CD8-positive, alpha-beta memory T cell (primary cell): ENCODE results near the gene MAP3K2. TPM values are rescaled to one million over a fixed set of nuclear protein-coding genes. Genes with fewer than 3 reads are reported as not detected.

Experiments used
- CTCF ChIA-PET: fragments of 350-600 bp; sonication (Branson Sonifier 250); formaldehyde crosslinking; loops from one replicate; lab custom pipeline; 2021; ENCODE audit warnings: antibody characterized with exemption; lab: Charles Lee
- POLR2A ChIA-PET: fragments of 350-600 bp; sonication (Branson Sonifier 250); formaldehyde crosslinking; loops from one replicate; lab custom pipeline; 2021; ENCODE audit warnings: antibody characterized with exemption; lab: Charles Lee
- DNase-seq, 5 donors: peaks; one replicate each; pipeline versions ENCODE4 v3.0.0 to v3.0.0-alpha.2; 2020 to 2022; ENCODE audit warnings: mixed read lengths in 1 of 5
- H3K27ac ChIP-seq: one replicate; pipeline ENCODE4 v1.7.0; 2013; ENCODE audit warnings: low read depth, mild to moderate bottlenecking, low read length, moderate library complexity
- H3K27me3 ChIP-seq: 2 replicates; pipeline ENCODE4 v1.7.0; 2013; ENCODE audit warnings: low read length, mild to moderate bottlenecking; ENCODE audit not compliant: insufficient read depth, poor library complexity, severe bottlenecking
- H3K36me3 ChIP-seq: 2 replicates; pipeline ENCODE4 v1.7.0; 2013; ENCODE audit warnings: mild to moderate bottlenecking, low read length, moderate library complexity; ENCODE audit not compliant: insufficient read depth
- H3K4me1 ChIP-seq: 2 replicates; pipeline ENCODE4 v1.7.0; 2013; ENCODE audit warnings: mild to moderate bottlenecking, low read length, moderate library complexity; ENCODE audit not compliant: insufficient read depth
- H3K4me3 ChIP-seq: 2 replicates; pipeline ENCODE4 v1.7.0; 2013; ENCODE audit warnings: mild to moderate bottlenecking, low read length
- H3K9me3 ChIP-seq: 2 replicates; pipeline ENCODE4 v1.7.0; 2013; ENCODE audit warnings: mild to moderate bottlenecking, low read length
- H3K27ac Mint-ChIP-seq, 8 donors: one replicate each; pipeline ENCODE4 v1.8.0; 2020 to 2021; ENCODE audit warnings: mixed read lengths in 8 of 8, mild to moderate bottlenecking in 6 of 8, inconsistent platforms in 3 of 8, moderate library complexity in 3 of 8
- H3K27me3 Mint-ChIP-seq, 2 donors: one replicate each; pipeline ENCODE4 v1.8.0; 2020 to 2021; ENCODE audit warnings: mixed read lengths in 2 of 2, mild to moderate bottlenecking in 1 of 2, moderate library complexity in 1 of 2
- H3K36me3 Mint-ChIP-seq, 3 donors: one replicate each; pipeline ENCODE4 v1.8.0; 2020 to 2021; ENCODE audit warnings: mixed read lengths in 3 of 3, inconsistent platforms in 1 of 3, mild to moderate bottlenecking in 1 of 3
- H3K4me1 Mint-ChIP-seq, 3 donors: one replicate each; pipeline ENCODE4 v1.8.0; 2020 to 2021; ENCODE audit warnings: mixed read lengths in 3 of 3, inconsistent platforms in 1 of 3, mild to moderate bottlenecking in 1 of 3
- H3K4me3 Mint-ChIP-seq, 7 donors: one replicate each; pipeline ENCODE4 v1.8.0; 2020 to 2021; ENCODE audit warnings: mixed read lengths in 7 of 7, mild to moderate bottlenecking in 6 of 7, moderate library complexity in 4 of 7, inconsistent platforms in 2 of 7
- H3K9me3 Mint-ChIP-seq, 5 donors: one replicate each; pipeline ENCODE4 v1.8.0; 2020 to 2022; ENCODE audit warnings: mixed read lengths in 5 of 5, mild to moderate bottlenecking in 3 of 5, moderate library complexity in 2 of 5, inconsistent platforms in 1 of 5
- polyA plus RNA-seq: library from polyadenylated mRNA; unstranded; fragments of 300-500 nt; fragmentation: Illumina TruSeq; gene quantifications from one replicate; pipeline ENCODE4 v1.2.3, GENCODE V29; 2021
- total RNA-seq, 2 experiments: library from RNA; stranded (reverse); gene quantifications; one replicate each; pipeline ENCODE4 v1.2.3, GENCODE V29; 2021

Gene MAP3K2
- total and polyA plus RNA-seq, 3 experiments from 2014 or later: 55.9 to 65.0 (median 57.7) TPM

- Mint-ChIP-seq H3K9me3 (no peaks in the 10 kb centered on the region), H3K4me1 (peaks cover 31 to 45% (median 41%) of the 10 kb centered on the region in 3 donors), H3K36me3 (peaks cover 0 to 49% (median 15%) of the 10 kb centered on the region in 3 donors), H3K27ac (peak within 1 kb of the TSS; percentile 75 to 99 (median 96)), H3K27me3 (peaks cover 0 to 2% of the 10 kb centered on the region in 2 donors), H3K4me3 (peak within 1 kb of the TSS; percentile 97 to 100 (median 99))
- H3K27me3 ChIP-seq: no peaks in the 10 kb centered on the region
- POLR2A ChIA-PET: interaction anchor here (0.6 to 1.4 kb wide), 5 partner anchors 9 to 731 kb away, joined by 3 to 5 read pairs (median 3); no protein-coding TSS in a partner anchor
- H3K4me1 ChIP-seq: peaks cover 25% of the 10 kb centered on the region
- no peaks in the 10 kb centered on the region for H3K9me3 ChIP-seq
- peaks cover 27% of the 10 kb centered on the region for H3K36me3 ChIP-seq
- peak within 1 kb of the TSS; percentile 94 for H3K4me3 ChIP-seq
- CTCF ChIA-PET: interaction anchor here (1.3 to 2.0 kb wide), 2 partner anchors 24 to 186 kb away, joined by 5 read pairs; no protein-coding TSS in a partner anchor
- DNase-seq: peak; percentile 73 to 87 (median 74)
- peak within 1 kb of the TSS; percentile 89 for H3K27ac ChIP-seq
Observed at GRCh38 chr2:127293748-127294562, 93.8 kb downstream of the MAP3K2 start, which contains the start of gene ERCC3. ERCC3 (minus strand) TSS chr2:127294144; CDS start chr2:127294081, 63 bp downstream.

- Mint-ChIP-seq H3K36me3 (peaks cover under 1 to 55% (median 21%) of the 10 kb centered on the region in 3 donors), H3K4me1 (peaks cover 32 to 51% (median 47%) of the 10 kb centered on the region in 3 donors), H3K4me3 (peak overlapping the region; percentile 97 to 100 (median 99)), H3K9me3 (no peaks in the 10 kb centered on the region), H3K27me3 (peaks cover 0 to 2% of the 10 kb centered on the region in 2 donors), H3K27ac (peak overlapping the region; percentile 75 to 99 (median 96))
- DNase-seq: no peak
- ChIA-PET POLR2A (interaction anchor here (1.4 kb wide), 1 partner anchor 9 kb away, joined by 3 read pairs; no protein-coding TSS in a partner anchor), CTCF (interaction anchor here (1.3 to 2.0 kb wide), 3 partner anchors 23 to 226 kb away, joined by 5 read pairs; no protein-coding TSS in a partner anchor)
- Histone ChIP-seq H3K9me3 (no peaks in the 10 kb centered on the region), H3K4me3 (peak overlapping the region; percentile 94), H3K27me3 (no peaks in the 10 kb centered on the region), H3K36me3 (peaks cover 33% of the 10 kb centered on the region), H3K4me1 (peaks cover 25% of the 10 kb centered on the region), H3K27ac (peak overlapping the region; percentile 89)
Observed at GRCh38 chr2:127293386-127293747, 94.4 kb downstream of the MAP3K2 start.

- H3K27ac Mint-ChIP-seq: peak overlapping the region in 2 of 8 donors; percentile 15 to 54
- Histone ChIP-seq H3K36me3 (peaks cover 70% of the 10 kb centered on the region), H3K4me3 (no peak overlapping the region), H3K9me3 (no peaks in the 10 kb centered on the region), H3K27ac (no peak overlapping the region), H3K27me3 (no peaks in the 10 kb centered on the region), H3K4me1 (peaks cover 15% of the 10 kb centered on the region)
- peaks cover 0 to 2% of the 10 kb centered on the region in 2 donors for H3K27me3 Mint-ChIP-seq
- peaks cover 27 to 96% (median 47%) of the 10 kb centered on the region in 3 donors for H3K36me3 Mint-ChIP-seq
- POLR2A ChIA-PET: no interaction called here
- no peak for DNase-seq
- H3K9me3 Mint-ChIP-seq: no peaks in the 10 kb centered on the region
- H3K4me1 Mint-ChIP-seq: peaks cover 38 to 62% (median 51%) of the 10 kb centered on the region in 3 donors
- CTCF ChIA-PET: no interaction called here
- H3K4me3 Mint-ChIP-seq: peak overlapping the region in 1 of 7 donors; percentile 14
Observed at GRCh38 chr2:127288274-127288673, 99.5 kb downstream of the MAP3K2 start.

GRCh38 chr2:127283275-127283674 lies 104.5 kb downstream of the MAP3K2 start:
- Mint-ChIP-seq H3K27me3 (no peaks in the 10 kb centered on the region), H3K27ac (peak overlapping the region in 2 of 8 donors; percentile 57 to 77), H3K4me1 (peaks cover 38 to 59% (median 40%) of the 10 kb centered on the region in 3 donors), H3K36me3 (peaks cover 38 to 98% (median 44%) of the 10 kb centered on the region in 3 donors), H3K9me3 (no peaks in the 10 kb centered on the region), H3K4me3 (no peak overlapping the region)
- H3K27ac ChIP-seq: no peak overlapping the region
- CTCF ChIA-PET: no interaction called here
- H3K9me3 ChIP-seq: no peaks in the 10 kb centered on the region
- no peaks in the 10 kb centered on the region for H3K4me1 ChIP-seq
- H3K36me3 ChIP-seq: peaks cover 67% of the 10 kb centered on the region
- no peaks in the 10 kb centered on the region for H3K27me3 ChIP-seq
- POLR2A ChIA-PET: no interaction called here
- no peak overlapping the region for H3K4me3 ChIP-seq
- DNase-seq: no peak

- Histone ChIP-seq H3K9me3 (no peaks in the 10 kb centered on the region), H3K27me3 (no peaks in the 10 kb centered on the region), H3K4me1 (peaks cover 3% of the 10 kb centered on the region), H3K27ac (no peak overlapping the region), H3K36me3 (peaks cover 64% of the 10 kb centered on the region), H3K4me3 (no peak overlapping the region)
- peaks cover 32 to 96% (median 41%) of the 10 kb centered on the region in 3 donors for H3K36me3 Mint-ChIP-seq
- H3K4me3 Mint-ChIP-seq: no peak overlapping the region
- no peak for DNase-seq
- peak overlapping the region in 1 of 8 donors; percentile 71 for H3K27ac Mint-ChIP-seq
- CTCF ChIA-PET: interaction anchor here (1.2 kb wide), 1 partner anchor 198 kb away, joined by 3 read pairs; no protein-coding TSS in a partner anchor
- H3K4me1 Mint-ChIP-seq: peaks cover 41 to 58% (median 54%) of the 10 kb centered on the region in 3 donors
- POLR2A ChIA-PET: no interaction called here
- H3K9me3 Mint-ChIP-seq: no peaks in the 10 kb centered on the region
- no peaks in the 10 kb centered on the region for H3K27me3 Mint-ChIP-seq
Observed at GRCh38 chr2:127280693-127281092, 107.1 kb downstream of the MAP3K2 start.

GRCh38 chr2:127279781-127280180 lies 108.0 kb downstream of the MAP3K2 start:
- ChIA-PET CTCF (interaction anchor here (0.9 kb wide), 1 partner anchor 19 kb away, joined by 3 read pairs; no protein-coding TSS in a partner anchor), POLR2A (no interaction called here)
- H3K27me3 ChIP-seq: no peaks in the 10 kb centered on the region
- DNase-seq: no peak
- H3K4me3 ChIP-seq: no peak overlapping the region
- H3K9me3 Mint-ChIP-seq: no peaks in the 10 kb centered on the region
- no peaks in the 10 kb centered on the region for H3K9me3 ChIP-seq
- no peaks in the 10 kb centered on the region for H3K27me3 Mint-ChIP-seq
- peaks cover 43 to 55% (median 54%) of the 10 kb centered on the region in 3 donors for H3K4me1 Mint-ChIP-seq
- H3K36me3 ChIP-seq: peaks cover 68% of the 10 kb centered on the region
- no peak overlapping the region for H3K27ac ChIP-seq
- H3K4me3 Mint-ChIP-seq: no peak overlapping the region
- H3K36me3 Mint-ChIP-seq: peaks cover 28 to 96% (median 42%) of the 10 kb centered on the region in 3 donors
- no peak overlapping the region for H3K27ac Mint-ChIP-seq
- H3K4me1 ChIP-seq: peaks cover 3% of the 10 kb centered on the region

- Mint-ChIP-seq H3K27me3 (no peaks in the 10 kb centered on the region), H3K27ac (peak overlapping the region in 1 of 8 donors; percentile 77), H3K9me3 (no peaks in the 10 kb centered on the region), H3K4me3 (no peak overlapping the region), H3K36me3 (peaks cover 20 to 94% (median 37%) of the 10 kb centered on the region in 3 donors), H3K4me1 (peaks cover 36 to 48% (median 48%) of the 10 kb centered on the region in 3 donors)
- H3K9me3 ChIP-seq: no peaks in the 10 kb centered on the region
- peaks cover 63% of the 10 kb centered on the region for H3K36me3 ChIP-seq
- no peak overlapping the region for H3K4me3 ChIP-seq
- no peaks in the 10 kb centered on the region for H3K27me3 ChIP-seq
- H3K4me1 ChIP-seq: peaks cover 3% of the 10 kb centered on the region
- ChIA-PET POLR2A (no interaction called here), CTCF (interaction anchor here (1.0 kb wide), 1 partner anchor 14 kb away, joined by 3 read pairs; no protein-coding TSS in a partner anchor)
- DNase-seq: no peak
- no peak overlapping the region for H3K27ac ChIP-seq
Observed at GRCh38 chr2:127278959-127279358, 108.8 kb downstream of the MAP3K2 start.
